H1 (cell line): ENCODE results near the gene SOX4. TPM values are rescaled to one million over a fixed set of nuclear protein-coding genes. Genes with fewer than 3 reads are reported as not detected.
"Not testable (repeated sequence)": the region's sequence is repeated elsewhere in the genome, so short reads cannot be mapped to it uniquely, and the experiment has no call there.

ENCODE experiments used
- CTCF ChIA-PET: fragments of 300-600 bp; sonication (Branson Sonifier 250); formaldehyde crosslinking; loops from one replicate; lab custom pipeline; 2021; ENCODE audit not compliant: partially characterized antibody; lab: Charles Lee
- POLR2A ChIA-PET: fragments of 300-600 bp; sonication (Branson Sonifier 250); formaldehyde crosslinking; loops from one replicate; lab custom pipeline; 2021; ENCODE audit warnings: inconsistent platforms; ENCODE audit not compliant: partially characterized antibody; lab: Charles Lee
- DNase-seq, 2 experiments: peaks; one replicate each; pipeline versions ENCODE4 v3.0.0 to v3.0.0-alpha.2; 2010 to 2022; ENCODE audit warnings: low spot score in 2 of 2, low read depth in 1 of 2, mixed read lengths in 1 of 2
- FAIRE-seq: peaks from 2 replicates; lab custom pipeline; 2011; peaks lifted over from hg19 to GRCh38; lab: Jason Lieb, UNC
- H2AFZ ChIP-seq: 2 replicates; pipeline ENCODE4 v1.8.1; 2012; ENCODE audit warnings: low read length, inconsistent platforms
- H2AK5ac ChIP-seq: 2 replicates; pipeline ENCODE4 v1.6.1; 2013; ENCODE audit warnings: low read depth, low read length
- H2BK120ac ChIP-seq: replicated peaks from 2 replicates; pipeline ENCODE3; 2013; ENCODE audit warnings: low read depth, low read length, inconsistent platforms
- H2BK12ac ChIP-seq: 2 replicates; pipeline ENCODE4 v1.6.1; 2013; ENCODE audit warnings: low read depth, low read length
- H2BK15ac ChIP-seq: 2 replicates; pipeline ENCODE4 v1.6.1; 2013; ENCODE audit warnings: low read length
- H2BK20ac ChIP-seq: 2 replicates; pipeline ENCODE4 v1.6.1; 2013; ENCODE audit warnings: low read length
- H2BK5ac ChIP-seq: 2 replicates; pipeline ENCODE4 v1.6.1; 2013; ENCODE audit warnings: low read depth, low read length
- H3K14ac ChIP-seq: 2 replicates; pipeline ENCODE4 v1.6.1; 2013; ENCODE audit warnings: inconsistent platforms; ENCODE audit not compliant: insufficient read length
- H3K18ac ChIP-seq: 2 replicates; pipeline ENCODE4 v1.6.1; 2013; ENCODE audit warnings: low read length; ENCODE audit errors: extremely low read depth
- H3K23ac ChIP-seq: 2 replicates; pipeline ENCODE4 v1.6.1; 2013; ENCODE audit warnings: inconsistent platforms; ENCODE audit not compliant: insufficient read length
- H3K23me2 ChIP-seq: 2 replicates; pipeline ENCODE4 v1.6.1; 2013; ENCODE audit warnings: low read depth, low read length
- H3K27ac ChIP-seq: 2 replicates; pipeline ENCODE4 v1.6.1; 2011; ENCODE audit warnings: low read depth, low read length, inconsistent platforms
- H3K27me3 ChIP-seq, 4 experiments: replicated peaks in 1 of 4; 1 replicate in 1 of 4; 2 replicates in 3 of 4; pipeline versions ENCODE4 v1.6.1 to v1.8.1; 2011 to 2013; ENCODE audit warnings: low read length in 3 of 4, mild to moderate bottlenecking in 3 of 4, inconsistent platforms in 2 of 4, mixed read lengths in 2 of 4, moderate library complexity in 1 of 4; ENCODE audit not compliant: control insufficient read depth in 3 of 4, insufficient read depth in 3 of 4; ENCODE audit errors: extremely low read depth in 1 of 4
- H3K36me3 ChIP-seq, 4 experiments: 2 replicates each; pipeline versions ENCODE4 v1.6.1 to v1.8.1; 2011 to 2013; ENCODE audit warnings: mild to moderate bottlenecking in 4 of 4, low read length in 3 of 4, moderate library complexity in 2 of 4, control low read depth in 1 of 4, inconsistent platforms in 1 of 4; ENCODE audit not compliant: insufficient read depth in 4 of 4, control insufficient read depth in 2 of 4
- H3K4ac ChIP-seq: replicated peaks from 2 replicates; pipeline ENCODE3; 2013; ENCODE audit warnings: low read length, low read depth, mixed read lengths, inconsistent platforms; ENCODE audit not compliant: insufficient read length
- H3K4me1 ChIP-seq, 4 experiments: replicated peaks in 1 of 4; 1 replicate in 1 of 4; 2 replicates in 3 of 4; pipeline versions ENCODE4 v1.6.1 to v1.8.1; 2011 to 2013; ENCODE audit warnings: low read length in 3 of 4, inconsistent platforms in 2 of 4, mixed read lengths in 1 of 4; ENCODE audit not compliant: insufficient read depth in 4 of 4, control insufficient read depth in 3 of 4
- H3K4me2 ChIP-seq, 2 experiments: 2 replicates each; pipeline versions ENCODE4 v1.6.1 to v1.8.1; 2011 to 2013; ENCODE audit warnings: low read depth in 2 of 2, low read length in 2 of 2, control low read depth in 1 of 2, inconsistent platforms in 1 of 2, mild to moderate bottlenecking in 1 of 2; ENCODE audit not compliant: insufficient read depth in 1 of 2
- H3K4me3 ChIP-seq, 4 experiments: fragments of 200-600, 300-600 bp in 1 of 4; sonication (generic), shearing (Covaris generic), sonication (Bioruptor Twin) in 1 of 4; 2 replicates each; pipeline versions ENCODE4 v1.5.1 to v1.8.1; 2011 to 2016; ENCODE audit warnings: low read length in 4 of 4, low read depth in 3 of 4, control low read depth in 2 of 4, inconsistent platforms in 2 of 4, mild to moderate bottlenecking in 2 of 4, mixed read lengths in 1 of 4, moderate library complexity in 1 of 4; ENCODE audit not compliant: insufficient read depth in 2 of 4; ENCODE audit errors: extremely low read depth in 1 of 4
- H3K56ac ChIP-seq: replicated peaks from 2 replicates; pipeline ENCODE3; 2013; ENCODE audit warnings: low read depth, mild to moderate bottlenecking, mixed read lengths, low read length, inconsistent platforms; ENCODE audit not compliant: insufficient read length
- H3K79me1 ChIP-seq: 2 replicates; pipeline ENCODE4 v1.6.1; 2013; ENCODE audit warnings: low read depth, low read length, control low read depth
- H3K79me2 ChIP-seq, 2 experiments: 2 replicates each; pipeline versions ENCODE4 v1.6.1 to v1.8.1; 2012 to 2013; ENCODE audit warnings: low read length in 2 of 2, mild to moderate bottlenecking in 2 of 2, inconsistent platforms in 1 of 2; ENCODE audit not compliant: insufficient read depth in 2 of 2, control insufficient read depth in 1 of 2
- H3K9ac ChIP-seq, 4 experiments: replicated peaks in 1 of 4; 1 replicate in 1 of 4; 2 replicates in 3 of 4; pipeline versions ENCODE4 v1.6.1 to v1.8.1; 2011 to 2013; ENCODE audit warnings: low read depth in 3 of 4, low read length in 3 of 4, control low read depth in 2 of 4, mild to moderate bottlenecking in 2 of 4, moderate library complexity in 2 of 4, inconsistent platforms in 1 of 4; ENCODE audit errors: extremely low read depth in 1 of 4
- H3K9me3 ChIP-seq, 2 experiments: 2 replicates each; pipeline versions ENCODE4 v1.6.1 to v1.8.1; 2012 to 2013; ENCODE audit warnings: mild to moderate bottlenecking in 2 of 2, moderate library complexity in 2 of 2, control low read depth in 1 of 2, inconsistent platforms in 1 of 2, low read depth in 1 of 2, low read length in 1 of 2, mixed read lengths in 1 of 2; ENCODE audit not compliant: insufficient read depth in 2 of 2
- H4K20me1 ChIP-seq, 2 experiments: replicated peaks in 1 of 2; 2 replicates each; pipeline versions ENCODE3 to v1.8.1; 2011 to 2013; ENCODE audit warnings: inconsistent platforms in 2 of 2, low read length in 2 of 2, mild to moderate bottlenecking in 1 of 2; ENCODE audit not compliant: insufficient read depth in 2 of 2, control insufficient read depth in 1 of 2
- H4K5ac ChIP-seq: 2 replicates; pipeline ENCODE4 v1.6.1; 2013; ENCODE audit warnings: low read length, low read depth, mixed read lengths, inconsistent platforms; ENCODE audit not compliant: insufficient read length
- H4K8ac ChIP-seq: 2 replicates; pipeline ENCODE4 v1.8.0; 2013; ENCODE audit warnings: mild to moderate bottlenecking, moderate library complexity, low read length, inconsistent platforms; ENCODE audit not compliant: insufficient read depth; ENCODE audit errors: extremely low read depth
- H4K91ac ChIP-seq: replicated peaks from 2 replicates; pipeline ENCODE3; 2013; ENCODE audit warnings: low read length, mixed read lengths, inconsistent platforms; ENCODE audit not compliant: insufficient read length
- WGBS, 2 experiments: shearing (Covaris generic) in 1 of 2; methylation state at CpG; one replicate each; pipeline versions ENCODE4 v1.1.6 to v1.1.7; 2013 to 2015; ENCODE audit warnings: low lambda C conversion rate in 2 of 2, mixed read lengths in 2 of 2, inconsistent platforms in 1 of 2, low coverage in 1 of 2, missing lambda C conversion rate in 1 of 2; ENCODE audit not compliant: insufficient replicate concordance in 2 of 2, insufficient coverage in 1 of 2, insufficient read length in 1 of 2; ENCODE audit errors: extremely low coverage in 1 of 2, missing lambda C conversion rate in 1 of 2; 5-methylcytosine and 5-hydroxymethylcytosine counted together
- polyA plus RNA-seq, 7 experiments: library from polyadenylated mRNA; depleted of rRNA in 3 of 7; stranded (reverse) in 5 of 7; unstranded in 2 of 7; fragments of >200 nt in 5 of 7; fragments of 200-250 nt in 2 of 7; gene quantifications; 1 replicate in 5 of 7; 2 replicates in 1 of 7; 4 replicates in 1 of 7; pipeline versions ENCODE4 v1.2.1 to v1.2.3, GENCODE V29; 2011 to 2013; ENCODE audit warnings: missing spikeins in 2 of 7, mixed read lengths in 2 of 7
- total RNA-seq: library from RNA; stranded (reverse); fragmentation: NEBNext Ultra II Directional; extraction: Animal tissue kit (Norgen Biotek cat#: 25700); gene quantifications from 2 replicates; pipeline ENCODE4 v1.2.1, GENCODE V29; 2021

SOX4 gene
- total and polyA plus RNA-seq, 2 of the 8 experiments (the other 6 are each of a cell fraction or from before 2014, with no cell fraction given) = 14.1 to 169 TPM

DNA sequence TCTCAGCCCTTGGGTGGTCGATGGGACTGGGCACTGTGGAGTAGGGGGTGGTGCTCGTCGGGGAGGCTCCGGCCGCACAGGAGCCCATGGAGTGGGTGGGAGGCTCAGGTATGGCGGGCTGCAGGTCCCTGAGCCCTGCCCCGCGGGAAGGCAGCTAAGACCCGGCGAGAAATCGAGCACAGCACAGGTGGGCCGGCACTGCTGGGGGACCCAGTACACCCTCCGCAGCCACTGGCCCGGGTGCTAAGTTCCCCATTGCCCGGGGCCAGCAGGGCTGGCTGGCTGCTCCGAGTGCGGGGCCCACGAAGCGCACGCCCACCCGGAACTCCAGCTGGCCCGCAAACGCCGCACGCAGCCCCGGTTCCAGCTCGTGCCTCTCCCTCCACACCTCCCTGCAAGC is 41.3 kb upstream of the SOX4 start:
- 94% methylated on average over 22 of the region's 27 CpGs; no CpG with 5 or more reads in 1 of the 2 experiments for WGBS, 2 experiments
- DNase-seq = peak in 1 of 2 experiments; percentile 45

More for the DNA sequence above, 41.3 kb upstream of the SOX4 start:
- H3K4ac ChIP-seq, H3K56ac ChIP-seq, H3K36me3 ChIP-seq, H3K14ac ChIP-seq, H3K27me3 ChIP-seq, H3K23ac ChIP-seq, POLR2A ChIA-PET, H3K4me2 ChIP-seq, H3K27ac ChIP-seq, H4K20me1 ChIP-seq, H3K4me1 ChIP-seq, H3K79me1 ChIP-seq, H4K91ac ChIP-seq, H2AK5ac ChIP-seq, H2BK20ac ChIP-seq, H2BK15ac ChIP-seq, H3K18ac ChIP-seq, H3K23me2 ChIP-seq, H3K9ac ChIP-seq, H3K4me3 ChIP-seq, H2AFZ ChIP-seq, FAIRE-seq, H2BK12ac ChIP-seq, H3K79me2 ChIP-seq, H4K8ac ChIP-seq, H2BK120ac ChIP-seq, H4K5ac ChIP-seq: not testable (repeated sequence)
- CTCF ChIA-PET = interaction anchor here (0.6 to 1.0 kb wide), 3 partner anchors 36 to 610 kb away, joined by 3 read pairs; no protein-coding TSS in a partner anchor
- peaks cover 10 to 17% of the 10 kb centered on the region in 2 experiments for H3K9me3 ChIP-seq
- 0 out of 2 replicates have a peak overlapping the region, but pooled peaks have one; percentile 16 for H2BK5ac ChIP-seq
